GM18517 (cell line): Measurements from ENCODE around the gene BUB1B.
"Not testable (repeated sequence)": the region's sequence is repeated elsewhere in the genome, so short reads cannot be mapped to it uniquely, and the experiment has no call there.

Experiments used
- ATAC-seq: cut with Tn5 transposase; IDR thresholded peaks from one replicate; pipeline ENCODE4 v1.9.1; 2021; ENCODE audit warnings: mild to moderate bottlenecking, moderate library complexity; ENCODE audit not compliant: unreplicated experiment

BUB1B gene

GRCh38 chr15:40135846-40136450 lies 24.9 kb upstream of the BUB1B start:
- ATAC-seq, result not testable (repeated sequence)

- ATAC-seq, result no peak
Measured at GRCh38 chr15:40136470-40137302, 24.2 kb upstream of the BUB1B start.

GRCh38 chr15:40137303-40138200 lies 23.3 kb upstream of the BUB1B start:
- ATAC-seq, result no peak

- ATAC-seq, result not testable (repeated sequence)
Measured at GRCh38 chr15:40138201-40138570, 22.7 kb upstream of the BUB1B start.

GRCh38 chr15:40142428-40142827 lies 18.4 kb upstream of the BUB1B start:
- no peak for ATAC-seq

- ATAC-seq, result no peak
Measured at GRCh38 chr15:40146037-40146436, 14.8 kb upstream of the BUB1B start.

- ATAC-seq, result no peak
Measured at GRCh38 chr15:40149339-40149738, 11.5 kb upstream of the BUB1B start.

GRCh38 chr15:40150163-40150925 lies 10.5 kb upstream of the BUB1B start:
- ATAC-seq, result no peak

GRCh38 chr15:40151499-40151898 lies 9.4 kb upstream of the BUB1B start:
- no peak for ATAC-seq

- no peak for ATAC-seq
Measured at GRCh38 chr15:40151991-40152390, 8.9 kb upstream of the BUB1B start.

GRCh38 chr15:40154821-40155220 lies 6.0 kb upstream of the BUB1B start:
- ATAC-seq, result not testable (repeated sequence)

GRCh38 chr15:40155270-40155910 lies 5.5 kb upstream of the BUB1B start:
- no peak for ATAC-seq

GRCh38 chr15:40157778-40158447 lies 3.0 kb upstream of the BUB1B start:
- no peak for ATAC-seq

- no peak for ATAC-seq
Measured at GRCh38 chr15:40160021-40160420, 848 bp upstream of the BUB1B start.

- ATAC-seq, result no peak
Measured at GRCh38 chr15:40161693-40162391, 973 bp downstream of the BUB1B start.

- ATAC-seq, result no peak
Measured at GRCh38 chr15:40162552-40162951, 1.7 kb downstream of the BUB1B start.

- ATAC-seq, result no peak
Measured at GRCh38 chr15:40163657-40164416, 3.0 kb downstream of the BUB1B start.

- not testable (repeated sequence) for ATAC-seq
Measured at GRCh38 chr15:40167374-40167773, 6.5 kb downstream of the BUB1B start.
